ENCODE data around the gene WNT7B.

DNA sequence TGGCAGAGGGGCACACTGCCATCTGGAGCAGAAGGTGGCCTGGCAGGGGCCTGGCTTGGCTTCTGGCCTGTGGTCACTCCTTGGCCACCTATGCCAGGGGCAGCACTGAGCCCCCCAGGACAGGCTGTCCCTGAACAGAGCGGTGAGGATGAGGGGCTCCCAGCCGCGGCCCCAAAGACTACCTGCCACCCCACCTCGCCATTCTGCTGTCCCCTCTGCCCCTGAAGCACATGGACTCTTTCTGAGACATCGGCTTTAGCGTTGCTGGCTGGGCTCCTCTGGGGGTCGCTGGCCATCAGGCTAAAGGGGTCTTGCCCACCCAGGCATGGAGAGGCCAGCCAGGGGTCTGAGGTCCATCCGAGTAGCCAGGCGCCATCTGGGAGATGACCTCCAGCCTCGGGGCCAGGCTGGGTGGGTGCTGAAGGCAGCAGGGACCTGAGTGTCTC lies 87.8 kb downstream of the WNT7B start:
- TF ChIP-seq, protein P1, sequence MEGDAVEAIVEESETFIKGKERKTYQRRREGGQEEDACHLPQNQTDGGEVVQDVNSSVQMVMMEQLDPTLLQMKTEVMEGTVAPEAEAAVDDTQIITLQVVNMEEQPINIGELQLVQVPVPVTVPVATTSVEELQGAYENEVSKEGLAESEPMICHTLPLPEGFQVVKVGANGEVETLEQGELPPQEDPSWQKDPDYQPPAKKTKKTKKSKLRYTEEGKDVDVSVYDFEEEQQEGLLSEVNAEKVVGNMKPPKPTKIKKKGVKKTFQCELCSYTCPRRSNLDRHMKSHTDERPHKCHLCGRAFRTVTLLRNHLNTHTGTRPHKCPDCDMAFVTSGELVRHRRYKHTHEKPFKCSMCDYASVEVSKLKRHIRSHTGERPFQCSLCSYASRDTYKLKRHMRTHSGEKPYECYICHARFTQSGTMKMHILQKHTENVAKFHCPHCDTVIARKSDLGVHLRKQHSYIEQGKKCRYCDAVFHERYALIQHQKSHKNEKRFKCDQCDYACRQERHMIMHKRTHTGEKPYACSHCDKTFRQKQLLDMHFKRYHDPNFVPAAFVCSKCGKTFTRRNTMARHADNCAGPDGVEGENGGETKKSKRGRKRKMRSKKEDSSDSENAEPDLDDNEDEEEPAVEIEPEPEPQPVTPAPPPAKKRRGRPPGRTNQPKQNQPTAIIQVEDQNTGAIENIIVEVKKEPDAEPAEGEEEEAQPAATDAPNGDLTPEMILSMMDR (IDR thresholded peaks at IDR 0.05) = no peak
- TF ChIP-seq EZH2 (IDR thresholded peaks at IDR 0.05; ENCODE audit: borderline replicate concordance, insufficient read depth, low read depth, low read length, poor library complexity, severe bottlenecking) = no peak

All from B cell (primary cell).